Measurements from ENCODE around the gene STX10. TPM values are rescaled to one million over a fixed set of nuclear protein-coding genes. Genes with fewer than 3 reads are reported as not detected.

Gene STX10
- total RNA-seq, 1 experiment from 2014 or later: 56.9 TPM

GRCh38 chr19:13146763-13147563, 3.2 kb downstream of the STX10 start:
- ChIA-PET POLR2A (no interaction called here), CTCF (interaction anchor here (1.0 kb wide), 2 partner anchors 14 to 169 kb away, joined by 3 read pairs; no protein-coding TSS in a partner anchor)
- Mint-ChIP-seq H3K27ac (no peak overlapping the region), H3K4me1 (peaks cover 13% of the 10 kb centered on the region), H3K9me3 (no peaks in the 10 kb centered on the region), H3K27me3 (ENCODE audit: low read depth) (no peaks in the 10 kb centered on the region; the same call in 1 of the 2 replicates), H3K4me3 (no peak overlapping the region), H3K36me3 (peaks cover 8% of the 10 kb centered on the region)
- TF ChIP-seq ZNF281 (CRISPR knock-in tag; IDR thresholded peaks at IDR 0.05) (no peak), ZNF121 (CRISPR knock-in tag; IDR thresholded peaks at IDR 0.05) (0 out of 2 replicates have a peak, but pooled peaks have one; percentile 2), EMX1 (CRISPR knock-in tag; IDR thresholded peaks at IDR 0.05) (no peak)
- ATAC-seq: no peak
- DNase-seq (ENCODE audit: low spot score): no peak

GRCh38 chr19:13139633-13140311, 10.4 kb downstream of the STX10 start:
- Mint-ChIP-seq H3K4me3 (no peak overlapping the region), H3K4me1 (peaks cover 8% of the 10 kb centered on the region), H3K27me3 (ENCODE audit: low read depth) (no peaks in the 10 kb centered on the region), H3K36me3 (peaks cover 31% of the 10 kb centered on the region), H3K27ac (peak overlapping the region; percentile 69; the same call in 1 of the 2 replicates), H3K9me3 (no peaks in the 10 kb centered on the region)
- DNase-seq (ENCODE audit: low spot score): no peak
- ATAC-seq: peak; percentile 25; the same call in 1 of the 2 replicates
- TF ChIP-seq OVOL2 (CRISPR knock-in tag; IDR thresholded peaks at IDR 0.05; ENCODE audit: borderline replicate concordance): no peak
- TF ChIP-seq KAT7 (CRISPR knock-in tag; IDR thresholded peaks at IDR 0.05; ENCODE audit: borderline replicate concordance): no peak
- no peak for TF ChIP-seq ZNF121 (CRISPR knock-in tag; IDR thresholded peaks at IDR 0.05)
- no peak for TF ChIP-seq NFATC4 (CRISPR knock-in tag; IDR thresholded peaks at IDR 0.05)
- TF ChIP-seq SMAD3 (CRISPR knock-in tag; IDR thresholded peaks at IDR 0.05; ENCODE audit: borderline replicate concordance): no peak
- TF ChIP-seq ATF6 (CRISPR knock-in tag; IDR thresholded peaks at IDR 0.05): no peak
- TF ChIP-seq FOXK1 (CRISPR knock-in tag; IDR thresholded peaks at IDR 0.05): no peak
- TF ChIP-seq AR (CRISPR knock-in tag; IDR thresholded peaks at IDR 0.05): no peak
- TF ChIP-seq PREB (CRISPR knock-in tag; IDR thresholded peaks at IDR 0.05; ENCODE audit: borderline replicate concordance): no peak
- no peak for TF ChIP-seq ZNF219 (CRISPR knock-in tag; IDR thresholded peaks at IDR 0.05; ENCODE audit: borderline replicate concordance)
- no peak for TF ChIP-seq ERG (CRISPR knock-in tag; IDR thresholded peaks at IDR 0.05)
- TF ChIP-seq TEAD1 (CRISPR knock-in tag; IDR thresholded peaks at IDR 0.05): no peak
- TF ChIP-seq MYBL2 (CRISPR knock-in tag; IDR thresholded peaks at IDR 0.05): no peak
- TF ChIP-seq ZNF416 (CRISPR knock-in tag; IDR thresholded peaks at IDR 0.05): no peak
- TF ChIP-seq RORB (CRISPR knock-in tag; IDR thresholded peaks at IDR 0.05): no peak
- TF ChIP-seq JAZF1 (CRISPR knock-in tag; IDR thresholded peaks at IDR 0.05): no peak
- POLR2A ChIA-PET: interaction anchor here (0.9 to 1.4 kb wide), 2 partner anchors 13 to 25 kb away, joined by 3 read pairs; no protein-coding TSS in a partner anchor
- CTCF ChIA-PET: interaction anchor here (1.6 kb wide), 1 partner anchor 11 kb away, joined by 5 read pairs; the partner anchor contains the start of genes IER2 and STX10

All from WTC11 (cell line).